HCT116 (cell line): ENCODE data around the gene CERS3. TPM values are rescaled to one million over a fixed set of nuclear protein-coding genes. Genes with fewer than 3 reads are reported as not detected.

Experiments used
- ATAC-seq: fragments of 200-7000 bp; cut with Tn5 transposase; 2 replicates; pipeline ENCODE4 v1.9.1; 2020; ENCODE audit warnings: mild to moderate bottlenecking, moderate library complexity
- BruUV-seq: library from RNA; stranded (reverse); fragments of 400-500 nt; replicated peaks from 2 replicates; lab custom pipeline; 2021; lab: Mats Ljungman, UMichigan
- CTCF ChIA-PET: fragments of 300-600 bp; sonication (Branson Sonifier 250); formaldehyde crosslinking; loops from one replicate; lab custom pipeline; 2021; ENCODE audit warnings: antibody characterized with exemption; lab: Charles Lee
- POLR2A ChIA-PET: fragments of 300-600, 350-600 bp; sonication (Branson Sonifier 250); formaldehyde crosslinking; loops from one replicate; lab custom pipeline; 2021; ENCODE audit warnings: antibody characterized with exemption; lab: Charles Lee
- RAD21 ChIA-PET, 2 experiments: fragments of 300-600 bp; sonication (Branson Sonifier 250); formaldehyde crosslinking; loops; one replicate each; lab custom pipeline; 2023; ENCODE audit warnings: low total read pairs in 2 of 2; ENCODE audit not compliant: uncharacterized antibody in 2 of 2, unreplicated experiment in 2 of 2, low non-redundant PET in 1 of 2; lab: Charles Lee
- DNase-seq: peaks from one replicate; pipeline ENCODE4 v3.0.0-alpha.2; 2010; ENCODE audit warnings: low read depth, low spot score
- H2AFZ ChIP-seq: fragments of 200-600 bp; shearing (Covaris generic), sonication (generic); 2 replicates; pipeline ENCODE4 v1.6.1; 2017; ENCODE audit warnings: low read depth, mixed run types, mixed read lengths, antibody characterized with exemption, low read length; ENCODE audit not compliant: poor library complexity, severe bottlenecking
- H3K27ac ChIP-seq: 2 replicates; pipeline ENCODE4 v1.5.1; 2012; ENCODE audit warnings: low read depth, low read length
- H3K27me3 ChIP-seq: fragments of 200-600 bp; sonication (generic); 2 replicates; pipeline ENCODE4 v1.6.1; 2016; ENCODE audit warnings: mixed run types, low read length, mixed read lengths; ENCODE audit not compliant: insufficient read depth
- H3K36me3 ChIP-seq, 2 experiments: fragments of 200-500 bp in 1 of 2; fragments of 200-600 bp in 1 of 2; sonication (Bioruptor generic) in 1 of 2; sonication (generic) in 1 of 2; 2 replicates each; pipeline versions ENCODE4 v1.5.1 to v1.6.1; 2014 to 2016; ENCODE audit warnings: low read length in 2 of 2, inconsistent platforms in 1 of 2, mixed read lengths in 1 of 2, mixed run types in 1 of 2; ENCODE audit not compliant: insufficient read depth in 2 of 2, control insufficient read depth in 1 of 2
- H3K4me1 ChIP-seq, 2 experiments: fragments of 200-600 bp in 1 of 2; sonication (generic) in 1 of 2; 2 replicates each; pipeline versions ENCODE4 v1.5.1 to v1.6.1; 2012 to 2017; ENCODE audit warnings: low read length in 2 of 2, inconsistent platforms in 1 of 2, mild to moderate bottlenecking in 1 of 2, mixed read lengths in 1 of 2, mixed run types in 1 of 2, moderate library complexity in 1 of 2; ENCODE audit not compliant: insufficient read depth in 2 of 2, control insufficient read depth in 1 of 2
- H3K4me2 ChIP-seq: fragments of 200-600 bp; sonication (generic); 2 replicates; pipeline ENCODE4 v1.6.1; 2017; ENCODE audit warnings: mixed run types, low read length, mixed read lengths
- H3K4me3 ChIP-seq, 2 experiments: fragments of 200-600 bp in 1 of 2; sonication (generic) in 1 of 2; replicated peaks in 1 of 2; 2 replicates each; pipeline ENCODE4 v1.5.1; 2011 to 2016; ENCODE audit warnings: low read length in 2 of 2, control low read depth in 1 of 2, low read depth in 1 of 2, mild to moderate bottlenecking in 1 of 2, mixed read lengths in 1 of 2, mixed run types in 1 of 2
- H3K79me2 ChIP-seq: fragments of 200-600 bp; sonication (generic); 2 replicates; pipeline ENCODE4 v1.6.1; 2017; ENCODE audit warnings: mild to moderate bottlenecking, mixed run types, low read length, moderate library complexity, mixed read lengths; ENCODE audit not compliant: insufficient read depth
- H3K9ac ChIP-seq: fragments of 200-600 bp; sonication (generic); 2 replicates; pipeline ENCODE4 v1.6.1; 2016; ENCODE audit warnings: low read length, mixed read lengths
- H3K9me2 ChIP-seq: fragments of 200-600 bp; sonication (generic), shearing (Covaris generic); 2 replicates; pipeline ENCODE4 v1.6.1; 2017; ENCODE audit warnings: mixed run types, mild to moderate bottlenecking, moderate library complexity; ENCODE audit not compliant: insufficient read depth
- H3K9me3 ChIP-seq, 2 experiments: fragments of 200-500 bp in 1 of 2; fragments of 200-600 bp in 1 of 2; sonication (Bioruptor generic) in 1 of 2; sonication (generic) in 1 of 2; 2 replicates each; pipeline ENCODE4 v1.6.1; 2014 to 2017; ENCODE audit warnings: low read length in 2 of 2, mixed read lengths in 2 of 2, inconsistent platforms in 1 of 2, low read depth in 1 of 2, mild to moderate bottlenecking in 1 of 2, mixed run types in 1 of 2, moderate library complexity in 1 of 2; ENCODE audit not compliant: control insufficient read depth in 1 of 2, insufficient read depth in 1 of 2
- H4K20me1 ChIP-seq: fragments of 200-600 bp; sonication (generic), shearing (Covaris generic); 2 replicates; pipeline ENCODE4 v1.6.1; 2017; ENCODE audit warnings: mixed run types, mild to moderate bottlenecking, moderate library complexity; ENCODE audit not compliant: insufficient read depth
- CBX3 ChIP-seq: IDR thresholded peaks from 2 replicates; pipeline ENCODE4 v1.6.1; 2012; ENCODE audit warnings: low read depth
- CEBPB ChIP-seq: IDR thresholded peaks from 2 replicates; pipeline ENCODE4 v1.6.1; 2012; ENCODE audit warnings: low read depth
- EZH2phosphoT487 ChIP-seq: fragments of 200-600 bp; IDR thresholded peaks from 2 replicates; pipeline ENCODE4 v1.6.1; 2018; ENCODE audit warnings: antibody characterized with exemption, borderline replicate concordance
- POLR2A ChIP-seq: IDR thresholded peaks from 2 replicates; pipeline ENCODE4 v1.7.0; 2011; ENCODE audit warnings: borderline replicate concordance; ENCODE audit not compliant: insufficient read depth, insufficient read length; ENCODE audit errors: extremely low read depth
- POLR2AphosphoS5 ChIP-seq: IDR thresholded peaks from 2 replicates; pipeline ENCODE4 v1.6.1; 2011; ENCODE audit warnings: mild to moderate bottlenecking, low read depth, low read length, moderate library complexity
- RAD21 ChIP-seq: IDR thresholded peaks from 2 replicates; pipeline ENCODE4 v1.6.1; 2012; ENCODE audit warnings: low read depth, mild to moderate bottlenecking
- REST ChIP-seq: IDR thresholded peaks from 2 replicates; pipeline ENCODE4 v1.6.1; 2012; ENCODE audit warnings: low read depth
- SRF ChIP-seq: IDR thresholded peaks from 2 replicates; pipeline ENCODE4 v1.6.1; 2012; ENCODE audit warnings: low read depth
- TCF7L2 ChIP-seq: IDR thresholded peaks from 2 replicates; pipeline ENCODE4 v1.7.0; 2011; ENCODE audit warnings: borderline replicate concordance, inconsistent platforms; ENCODE audit not compliant: insufficient read depth, insufficient read length; ENCODE audit errors: extremely low read depth
- ZBTB33 ChIP-seq: IDR thresholded peaks from 2 replicates; pipeline ENCODE4 v1.6.1; 2011; ENCODE audit warnings: mild to moderate bottlenecking, low read length, moderate library complexity; ENCODE audit not compliant: insufficient replicate concordance; ENCODE audit errors: extremely low read depth
- ZNF274 ChIP-seq: fragments of 200-500 bp; sonication (Bioruptor generic); IDR thresholded peaks from 2 replicates; pipeline ENCODE4 v1.6.1; 2014; ENCODE audit warnings: mild to moderate bottlenecking, low read depth, low read length, inconsistent platforms
- intact Hi-C: fragments of 100-400 bp; cut with micrococcal nuclease; formaldehyde crosslinking; loops from 2 replicates; pipeline ENCODE4 v1.10.0; 2022
- total RNA-seq: library from RNA; stranded (reverse); gene quantifications from one replicate; pipeline ENCODE4 v1.2.1, GENCODE V29; 2021; ENCODE audit not compliant: unreplicated experiment

CERS3 gene
- total RNA-seq, 1 experiment from 2014 or later = not detected

DNA sequence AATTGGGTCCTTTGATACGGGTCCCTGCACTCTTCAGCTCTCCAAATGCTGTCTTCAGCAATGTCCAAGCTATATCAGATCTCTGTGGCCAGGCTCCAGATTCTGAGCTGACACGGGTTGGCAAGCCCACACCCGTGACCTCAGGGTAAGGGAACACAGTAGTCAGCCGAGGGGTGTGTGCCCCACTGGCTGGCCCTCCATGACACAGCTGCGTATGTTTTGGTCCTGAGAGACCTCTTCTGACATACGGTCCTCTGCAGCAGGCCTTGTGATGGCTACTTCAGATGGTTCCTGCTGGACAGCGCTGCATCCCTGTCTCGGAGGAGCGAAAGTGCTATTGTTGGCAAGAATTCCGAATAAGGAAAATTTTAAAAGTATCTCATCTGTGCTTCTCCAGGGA is 101.8 kb downstream of the CERS3 start:
- TF ChIP-seq CBX3 (no peak), RAD21 (no peak), REST (no peak), POLR2AphosphoS5 (no peak)
- intact Hi-C loops = no loop called here
- Histone ChIP-seq H3K9ac (no peak overlapping the region), H3K27me3 (no peaks in the 10 kb centered on the region), H3K4me3 (no peak overlapping the region), H3K4me1 (no peaks in the 10 kb centered on the region), H3K36me3 (no peaks in the 10 kb centered on the region), H2AFZ (no peak overlapping the region), H4K20me1 (no peaks in the 10 kb centered on the region), H3K9me3 (no peaks in the 10 kb centered on the region), H3K79me2 (no peaks in the 10 kb centered on the region), H3K27ac (no peak overlapping the region), H3K4me2 (no peak overlapping the region), H3K9me2 (no peaks in the 10 kb centered on the region)
- ChIA-PET POLR2A (no interaction called here), RAD21 (no interaction called here), CTCF (no interaction called here)
- no peak for ATAC-seq
- BruUV-seq = no TSS peak
- DNase-seq = no peak

- H3K4me2 ChIP-seq = no peak overlapping the region
- ATAC-seq = no peak
- no peak for DNase-seq
- no peaks in the 10 kb centered on the region for H3K79me2 ChIP-seq
- BruUV-seq = no TSS peak
- no peaks in the 10 kb centered on the region for H4K20me1 ChIP-seq
- H3K9ac ChIP-seq = no peak overlapping the region
- ChIA-PET RAD21 (no interaction called here), CTCF (no interaction called here), POLR2A (no interaction called here)
- H3K27me3 ChIP-seq = no peaks in the 10 kb centered on the region
- no peaks in the 10 kb centered on the region for H3K36me3 ChIP-seq
- no peaks in the 10 kb centered on the region for H3K4me1 ChIP-seq
- no peaks in the 10 kb centered on the region; a peak in 1 of 4 replicates for H3K9me3 ChIP-seq
- no peaks in the 10 kb centered on the region for H3K9me2 ChIP-seq
- H3K4me3 ChIP-seq = no peak overlapping the region
- no peak overlapping the region for H3K27ac ChIP-seq
- H2AFZ ChIP-seq = no peak overlapping the region
- intact Hi-C loops = no loop called here
- TF ChIP-seq TCF7L2 (no peak), SRF (no peak), CBX3 (no peak), ZNF274 (no peak), ZBTB33 (no peak), EZH2phosphoT487 (no peak), CEBPB (no peak), REST (no peak), POLR2A (no peak)
These were observed 123.6 kb downstream of the CERS3 start for GRCh38 chr15:100405179-100405578.
